Activated CD4-positive, CD25-positive, alpha-beta regulatory T cell treated with anti-CD3 and anti-CD28 coated beads, Interleukin-2, amount 50 U/mL, for 16 hours (primary cell): ENCODE measurements around the gene PRKN.

ENCODE experiments used
- DNase-seq: peaks from one replicate; pipeline ENCODE4 v3.0.0-alpha.2; 2020; ENCODE audit warnings: low read depth, low spot score

Gene PRKN

DNA sequence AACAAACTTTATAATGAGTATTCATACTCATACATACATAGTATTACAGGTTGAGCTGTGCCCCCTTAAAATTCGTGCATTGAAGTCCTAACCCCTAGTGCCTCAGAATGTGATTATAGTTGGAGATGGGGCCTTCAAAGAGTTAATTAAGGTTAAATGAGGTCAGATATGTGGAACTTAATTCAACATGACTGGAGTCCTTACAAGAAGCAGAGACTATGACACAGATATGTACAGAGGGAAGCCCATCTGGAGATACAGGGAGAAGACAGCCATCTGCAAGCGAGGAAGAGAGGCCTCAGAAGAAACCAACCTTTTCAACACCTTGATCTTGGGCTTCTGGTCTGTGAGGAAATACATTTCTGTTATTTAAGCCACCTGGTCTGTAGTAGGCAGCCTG is 917.6 kb downstream of the PRKN start:
- DNase-seq = no peak

DNA sequence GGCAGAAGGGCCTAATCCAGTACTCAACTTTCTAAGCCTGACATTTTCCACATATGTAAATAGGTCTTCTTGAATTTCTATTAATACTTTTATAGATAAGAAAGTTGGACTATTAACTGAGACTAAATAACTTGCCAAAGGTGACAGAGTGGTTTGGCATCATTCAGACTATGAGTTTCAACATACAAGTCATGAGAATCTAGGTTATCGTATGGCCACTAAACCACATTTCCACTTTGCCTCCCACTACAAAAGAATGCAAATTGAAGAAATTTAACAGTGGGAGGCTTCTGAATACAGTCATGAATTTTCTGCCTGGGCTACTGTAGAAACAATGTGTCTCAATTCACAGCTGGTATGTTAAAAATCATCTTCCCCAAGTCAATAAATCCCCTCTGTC is 922.7 kb downstream of the PRKN start:
- no peak for DNase-seq

DNA sequence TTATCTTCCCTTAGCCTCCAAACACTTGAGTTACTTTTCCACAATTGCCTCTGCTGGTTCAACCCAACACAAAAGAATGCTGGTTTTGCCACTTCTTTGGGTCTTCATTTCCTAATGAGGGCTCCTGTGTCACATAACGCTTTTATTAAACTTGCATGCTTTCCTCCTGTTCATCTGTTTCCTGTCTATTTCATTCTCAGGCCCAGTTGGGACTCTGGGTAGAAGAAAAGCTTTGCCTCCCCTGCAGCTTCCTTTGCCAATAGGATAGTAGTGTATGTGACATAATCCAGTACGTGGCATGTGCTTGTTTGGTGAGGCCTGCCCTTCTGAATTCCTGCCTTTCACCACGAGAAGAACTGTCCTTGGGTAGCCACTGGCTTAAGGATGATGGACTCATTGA is 924.4 kb downstream of the PRKN start:
- no peak for DNase-seq

DNA sequence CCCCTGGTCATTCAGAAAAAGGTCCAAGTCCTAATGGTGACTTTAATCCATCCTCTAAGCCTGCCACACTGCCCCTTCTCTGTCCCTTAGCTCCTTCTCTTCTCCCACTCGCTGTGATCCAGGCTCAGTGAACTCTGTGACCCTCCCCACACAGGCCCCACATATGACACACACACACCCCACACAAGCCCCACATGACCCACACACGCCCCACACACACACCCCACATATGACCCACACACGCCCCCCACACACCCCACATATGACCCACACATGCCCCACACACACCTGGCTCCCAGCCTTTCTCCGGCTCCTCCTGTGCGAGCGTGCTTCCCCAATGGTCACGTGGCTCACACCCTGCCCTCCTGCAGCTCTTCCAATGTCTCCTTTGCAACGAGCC is 925.3 kb downstream of the PRKN start:
- no peak for DNase-seq

DNA sequence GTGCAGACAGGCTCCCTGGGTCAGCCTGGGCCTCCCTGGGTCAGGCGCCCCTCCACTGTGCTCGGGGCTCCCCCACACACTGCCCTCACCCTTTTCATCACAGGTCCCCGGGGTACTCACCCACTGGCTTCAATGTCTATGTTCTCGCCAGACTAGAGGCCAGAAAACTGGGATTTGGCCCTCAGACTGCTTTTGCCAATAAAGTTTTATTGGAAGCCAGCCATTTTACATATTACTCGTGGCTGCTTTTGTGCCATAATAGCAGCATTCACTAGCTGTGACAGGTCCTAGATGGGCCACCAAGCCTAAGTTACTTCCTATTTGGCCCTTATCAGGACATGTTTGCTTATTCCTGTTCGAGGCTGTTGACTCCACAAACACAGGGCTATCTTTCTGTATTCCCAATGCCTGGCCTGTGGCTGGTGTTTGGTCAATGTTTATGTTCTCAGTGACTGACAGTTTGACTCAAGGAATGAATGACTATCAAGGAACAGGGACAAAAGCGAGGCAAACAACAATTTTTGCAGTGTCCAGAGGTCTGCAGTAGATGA is 928.6 kb downstream of the PRKN start:
- DNase-seq = no peak

DNA sequence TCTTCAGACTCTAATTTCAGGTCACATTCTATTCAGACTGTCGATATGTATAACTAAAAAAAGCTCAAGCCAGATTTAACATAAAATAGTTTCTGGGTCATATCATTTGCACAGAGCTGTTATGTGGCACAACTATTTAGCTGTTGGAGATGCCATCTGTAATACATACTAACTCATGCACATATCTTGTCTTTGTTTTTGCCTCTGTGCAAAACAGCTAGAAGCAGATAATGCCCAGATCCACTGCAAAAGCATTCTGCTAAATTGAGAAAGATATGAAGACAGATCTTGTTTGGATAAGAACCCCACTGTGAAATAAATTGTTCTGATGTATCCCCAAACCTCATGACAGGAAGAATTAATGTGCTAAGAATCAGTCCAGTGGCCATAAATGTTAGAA is 930.9 kb downstream of the PRKN start:
- DNase-seq = no peak

DNA sequence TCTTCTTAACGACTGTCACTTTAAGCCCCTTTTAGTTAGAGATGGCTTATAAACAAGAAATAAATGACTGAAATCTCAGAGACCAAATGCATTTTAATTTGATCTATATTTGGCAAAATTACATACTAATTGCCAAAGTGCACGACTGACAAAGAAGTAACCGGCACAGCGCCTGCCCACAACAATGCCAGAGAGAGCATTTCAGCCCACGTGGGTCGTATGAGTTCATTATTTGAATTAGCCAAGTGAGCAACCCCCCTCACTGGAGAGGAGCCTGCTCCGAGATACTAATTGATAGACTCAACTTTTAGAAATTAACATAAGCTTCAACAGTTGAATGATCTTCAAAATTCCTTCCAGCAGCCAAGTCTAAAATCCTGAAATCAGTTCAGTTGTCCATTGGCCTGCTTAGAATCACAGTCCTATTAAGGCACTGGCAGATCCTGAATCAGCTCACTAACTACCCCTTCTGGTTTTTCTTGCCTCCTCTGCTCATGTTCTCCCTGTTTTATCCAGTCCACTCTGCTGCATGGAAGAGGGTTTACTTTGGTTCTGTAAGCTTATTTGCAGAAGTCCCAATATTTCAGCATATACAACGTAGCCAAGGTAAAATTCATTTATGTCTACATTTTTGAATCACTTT is 934.6 kb downstream of the PRKN start:
- DNase-seq = no peak

DNA sequence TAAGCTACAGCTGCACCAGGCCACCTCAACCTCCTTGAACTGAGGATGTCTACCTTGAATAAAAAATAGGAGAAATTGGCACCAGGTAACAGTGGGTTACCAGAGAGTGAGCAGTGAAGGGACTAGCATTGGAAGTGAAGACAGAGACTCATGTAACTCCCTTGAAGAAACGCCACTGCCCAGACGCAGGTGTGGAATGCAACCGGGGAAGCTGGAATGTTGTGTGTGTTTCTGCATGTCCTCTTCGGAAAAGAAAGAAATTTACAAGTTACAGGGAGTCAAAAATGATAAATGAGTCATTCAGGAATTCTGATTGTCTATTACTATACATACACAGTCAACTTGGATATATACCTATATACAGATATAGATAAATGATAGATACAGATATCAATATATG is 939.0 kb downstream of the PRKN start:
- DNase-seq = no peak

DNA sequence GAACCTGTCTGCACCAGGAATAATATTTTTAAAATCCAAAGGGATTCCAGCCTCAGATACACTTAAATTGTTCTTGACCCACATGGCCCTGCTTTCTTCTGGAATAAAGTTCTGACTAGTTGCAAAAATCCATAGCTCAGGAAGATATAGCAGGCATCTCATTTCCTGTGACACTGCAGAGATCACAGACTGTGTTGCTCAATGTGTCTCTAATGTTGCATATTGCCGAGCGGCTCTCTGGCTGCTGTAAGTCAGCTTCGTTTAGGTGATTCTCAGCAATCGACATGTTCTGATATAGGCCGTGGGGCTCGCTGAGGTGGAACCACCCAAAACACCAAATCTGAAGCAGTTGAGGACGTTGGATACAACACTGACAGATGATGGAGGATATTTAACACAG is 955.4 kb downstream of the PRKN start:
- DNase-seq = no peak

DNA sequence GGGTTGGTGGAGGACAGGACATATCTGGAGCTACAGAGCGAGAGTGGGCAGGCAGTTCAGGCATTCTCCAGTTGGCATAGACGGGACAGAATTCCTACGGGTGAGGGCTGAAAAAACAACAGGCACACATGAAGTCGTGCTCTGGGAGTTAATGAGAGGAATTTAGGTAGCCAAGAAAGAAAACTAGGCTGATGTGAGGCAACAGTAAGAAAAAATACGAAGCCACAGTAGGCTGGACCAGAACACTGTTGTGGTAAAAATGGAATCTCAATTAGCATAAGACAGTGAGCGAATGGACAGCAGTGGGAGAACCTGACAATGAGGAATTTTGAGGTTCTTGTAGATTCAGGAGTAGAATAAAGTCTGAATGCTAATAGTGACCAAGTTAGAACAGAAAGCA is 965.6 kb downstream of the PRKN start:
- DNase-seq = no peak

DNA sequence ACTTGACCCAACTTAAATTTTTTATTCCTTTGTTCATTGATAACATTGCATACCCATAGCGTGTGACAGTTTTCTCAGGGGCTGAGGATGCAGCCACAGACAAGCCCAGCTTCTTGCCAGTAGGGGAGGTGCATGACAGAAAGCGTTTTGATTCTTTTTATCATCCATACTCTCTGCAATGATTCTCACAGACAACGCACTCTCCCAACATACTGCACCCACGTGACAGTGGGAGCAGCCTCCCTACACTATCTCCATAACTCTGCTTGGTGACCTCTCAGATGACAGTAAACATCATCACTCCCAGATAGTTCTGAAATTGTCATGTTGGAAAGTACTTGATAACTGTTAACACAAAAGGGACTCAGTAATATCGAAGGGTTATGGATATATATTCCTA is 972.5 kb downstream of the PRKN start:
- DNase-seq = no peak

DNA sequence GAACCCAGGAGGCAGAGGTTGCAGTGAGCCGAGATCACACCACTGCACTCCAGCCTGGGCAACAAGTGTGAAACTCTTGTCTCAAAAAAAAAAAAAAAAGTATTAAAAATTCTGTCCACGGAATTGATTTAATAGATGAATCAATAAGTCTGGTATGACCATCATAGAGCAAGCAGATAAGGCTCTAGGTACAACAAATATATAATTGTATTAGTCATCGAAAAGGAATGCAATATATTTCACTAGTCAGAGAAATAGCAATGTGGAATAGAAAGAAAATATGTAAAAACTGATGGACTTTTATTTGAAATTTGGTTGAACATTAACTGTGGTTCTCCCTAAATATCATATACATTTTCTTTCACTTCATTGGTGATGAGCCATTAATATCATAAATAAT is 976.9 kb downstream of the PRKN start:
- DNase-seq = no peak

DNA sequence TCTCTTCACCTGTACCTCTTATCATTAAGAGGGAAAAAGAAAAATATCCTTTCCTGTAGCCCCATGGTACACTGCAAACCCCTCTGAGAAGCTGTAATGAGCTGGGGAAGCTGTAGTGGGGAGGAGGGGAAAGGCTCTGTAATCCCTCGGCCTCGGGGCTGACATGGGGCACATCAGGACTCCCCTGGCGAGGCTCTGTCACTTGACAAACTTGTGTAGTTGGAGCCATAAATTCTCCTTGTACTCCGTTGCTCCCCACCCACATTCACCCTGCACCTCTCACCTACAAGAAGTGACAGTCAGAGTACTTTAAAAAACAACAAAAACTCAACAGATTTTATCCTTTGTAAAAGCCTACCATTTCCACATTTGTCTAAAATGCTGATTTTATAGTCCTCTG is 978.0 kb downstream of the PRKN start:
- DNase-seq = no peak

DNA sequence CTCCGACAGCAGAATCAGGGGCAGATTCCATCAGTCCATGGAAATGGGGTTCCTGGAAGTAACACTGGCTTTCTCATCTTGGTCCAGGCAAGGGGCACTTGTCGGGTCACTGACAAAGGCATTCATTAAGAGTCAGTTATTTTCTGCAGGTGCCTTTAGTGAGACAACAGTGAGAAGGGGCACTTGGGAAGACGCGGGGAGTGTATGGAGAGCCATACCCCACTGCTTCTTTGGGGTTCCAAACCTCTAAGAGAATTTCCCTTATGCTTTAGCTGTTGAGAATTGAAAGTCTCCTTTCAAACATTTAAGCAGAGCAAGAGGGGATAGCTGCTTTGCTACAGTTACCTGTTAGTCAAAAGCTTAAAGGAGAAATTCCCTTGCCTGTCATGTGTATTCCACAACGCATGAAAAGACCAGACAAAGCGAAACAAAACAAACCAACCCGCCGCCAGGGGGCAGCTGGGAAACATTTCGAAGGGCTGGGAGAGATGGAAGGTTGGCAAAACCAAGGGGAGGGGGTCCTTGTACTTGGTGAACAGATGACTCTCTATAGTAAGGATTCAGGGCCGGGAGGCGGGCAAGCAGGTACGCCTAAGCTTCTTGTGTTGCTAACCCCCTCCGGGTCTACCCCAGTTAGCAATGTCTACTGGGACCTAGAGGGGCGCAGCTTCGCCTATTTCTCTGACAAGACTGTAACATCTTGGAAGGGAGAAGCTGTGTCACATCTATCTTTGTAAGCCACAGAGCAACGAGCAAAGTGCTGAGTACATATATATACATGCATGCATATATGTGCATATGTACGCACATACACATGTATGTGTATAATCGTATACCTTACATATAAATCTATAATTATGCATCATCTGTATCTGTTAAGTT is 978.8 kb downstream of the PRKN start:
- DNase-seq = no peak

DNA sequence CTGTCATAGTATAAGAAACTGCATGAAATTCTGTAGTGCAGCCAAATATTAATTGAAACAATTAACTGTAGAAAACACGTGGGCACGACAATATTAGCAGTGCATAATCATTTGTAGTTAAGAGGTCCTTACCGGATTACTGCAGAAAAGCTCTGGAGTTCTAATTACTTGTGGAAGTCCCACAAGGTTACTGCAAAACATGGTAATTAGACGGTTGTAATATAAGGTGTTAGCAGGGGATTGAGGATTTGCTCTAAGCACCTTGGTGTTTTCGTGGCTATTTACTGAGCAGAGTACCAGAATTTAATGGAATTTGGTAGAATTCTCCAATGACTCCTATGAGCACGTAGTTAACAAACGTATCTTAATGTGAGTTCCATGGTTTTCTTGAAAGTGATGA is 980.1 kb downstream of the PRKN start:
- no peak for DNase-seq

DNA sequence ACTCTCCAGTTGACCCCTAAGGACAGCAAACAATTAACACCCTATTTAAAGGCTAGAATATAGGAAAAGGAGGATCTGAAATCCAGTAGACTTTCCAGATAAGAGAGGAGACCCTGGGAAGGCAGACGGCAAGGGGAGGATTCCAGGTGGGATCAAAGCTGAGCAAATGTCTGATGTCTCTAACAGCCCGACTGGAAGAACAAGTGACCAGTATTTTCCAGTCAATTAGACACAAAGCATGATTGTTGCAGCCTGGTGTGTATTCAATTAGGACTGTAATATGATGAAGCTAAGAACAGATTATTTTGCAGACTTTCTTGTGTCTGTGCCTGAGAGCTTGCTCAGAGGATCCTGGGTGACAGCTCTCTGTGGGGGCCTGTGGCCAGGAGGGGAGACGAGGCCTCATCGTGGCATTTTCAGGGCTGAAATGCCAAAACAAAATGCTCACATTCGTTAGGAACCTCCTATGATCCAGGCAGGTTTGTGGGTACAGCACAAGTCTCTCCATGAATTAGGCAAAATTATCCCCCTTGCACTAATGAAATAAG is 981.9 kb downstream of the PRKN start:
- no peak for DNase-seq

DNA sequence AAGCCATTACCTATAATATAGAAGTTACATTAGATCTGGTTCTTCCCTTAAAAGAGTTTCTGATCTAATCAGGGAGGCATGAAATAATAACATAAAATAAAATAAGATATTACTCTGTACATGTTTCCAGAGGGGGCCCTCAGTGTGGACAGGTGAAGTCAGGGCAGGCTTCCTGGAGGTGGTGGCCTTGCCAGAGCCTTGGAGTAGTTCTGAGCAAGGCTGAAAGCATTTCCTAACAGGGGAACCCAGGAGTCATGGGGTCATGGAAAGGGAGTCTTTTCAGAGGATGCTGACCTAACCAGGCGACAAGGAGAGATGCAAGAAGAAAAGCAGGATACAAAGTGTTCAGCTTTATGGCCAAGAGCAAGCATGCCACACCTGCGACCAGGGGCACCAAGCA is 982.4 kb downstream of the PRKN start:
- no peak for DNase-seq

DNA sequence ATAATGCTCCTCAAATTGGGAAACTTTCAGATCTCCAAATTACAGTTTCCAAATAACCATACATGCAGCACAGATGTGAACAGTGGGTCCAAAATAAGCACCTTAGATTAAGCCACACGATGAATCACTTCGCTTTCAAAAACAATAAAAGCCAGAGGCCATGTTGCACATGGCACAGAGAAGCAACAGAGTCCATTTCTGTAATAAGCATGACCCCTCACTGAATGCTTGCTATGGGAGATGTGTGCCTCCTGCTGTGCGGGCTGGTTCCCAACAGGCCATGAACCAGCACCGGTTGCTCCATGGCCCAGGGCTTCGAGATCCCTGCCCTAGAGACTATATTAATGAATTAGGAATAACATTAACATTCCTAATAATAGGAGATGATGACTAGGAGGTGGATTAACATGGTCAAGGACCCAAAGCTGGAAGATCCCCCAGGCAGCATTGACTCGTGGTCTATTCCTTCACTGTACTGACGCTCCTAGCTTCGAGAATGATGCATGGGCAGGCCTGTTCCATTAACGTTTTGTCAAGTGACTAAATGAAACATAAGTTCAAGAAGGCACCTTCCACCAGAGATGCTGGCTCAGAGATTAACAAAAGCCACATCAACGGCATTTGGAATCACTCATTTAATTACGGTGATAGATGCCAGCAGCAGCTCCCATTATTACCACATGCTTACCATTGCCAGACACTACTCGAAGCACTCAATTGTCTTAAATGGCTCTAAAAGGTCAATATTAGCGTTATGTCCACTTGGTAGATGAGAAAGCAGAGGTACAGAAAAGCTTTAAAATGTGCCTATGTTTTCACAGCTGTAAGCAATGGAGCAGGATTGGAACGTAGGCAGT is 983.1 kb downstream of the PRKN start:
- DNase-seq = no peak

DNA sequence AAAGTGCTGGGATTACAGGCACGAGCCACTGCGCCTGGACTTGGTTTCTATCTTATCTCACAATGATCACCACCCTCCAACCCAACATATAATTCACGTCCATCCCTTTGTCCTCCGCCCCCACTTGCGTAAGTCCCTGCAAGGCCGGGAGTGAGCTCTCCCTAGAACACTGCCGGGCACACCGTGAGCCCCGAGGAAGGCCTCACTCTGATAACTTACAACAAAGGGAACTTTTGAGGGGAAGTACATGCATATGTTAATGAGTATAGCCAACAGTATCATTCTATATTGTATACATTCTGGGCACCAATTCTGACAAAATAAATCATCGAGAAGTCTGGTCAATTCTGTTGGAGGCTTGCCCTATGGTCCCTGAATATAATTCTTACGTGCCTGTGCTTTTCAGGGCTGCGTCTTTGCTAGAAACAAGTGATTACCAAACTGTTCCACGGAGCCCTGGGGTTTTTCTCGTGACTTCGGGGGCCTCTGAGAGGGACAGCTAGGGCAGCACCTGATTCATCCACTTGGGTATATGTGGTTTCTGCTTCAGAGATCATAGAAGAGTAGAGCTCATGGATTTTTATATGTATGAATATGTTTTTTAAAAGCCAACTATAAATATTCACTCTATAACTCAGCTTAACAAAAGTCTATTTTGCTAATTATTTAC is 983.9 kb downstream of the PRKN start:
- DNase-seq = no peak

DNA sequence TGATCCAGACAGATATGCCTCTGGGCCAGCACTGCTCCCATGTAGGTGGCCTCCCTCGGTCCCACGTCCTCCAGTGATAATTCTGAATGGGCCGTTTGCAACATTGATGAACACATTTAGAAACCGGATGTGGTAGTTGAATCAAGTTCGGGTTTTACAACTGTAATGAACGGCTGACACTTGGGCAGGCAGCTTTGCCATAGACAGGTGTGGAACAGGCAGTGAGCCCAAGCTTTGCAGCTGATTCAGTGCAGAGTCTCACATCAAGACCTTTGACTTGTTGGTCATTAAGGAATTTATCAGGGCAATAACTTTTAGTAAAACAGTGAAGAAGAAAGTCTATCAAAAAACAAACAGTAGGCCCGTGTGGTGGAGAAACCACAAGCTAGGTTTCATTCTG is 987.1 kb downstream of the PRKN start:
- DNase-seq = no peak

DNA sequence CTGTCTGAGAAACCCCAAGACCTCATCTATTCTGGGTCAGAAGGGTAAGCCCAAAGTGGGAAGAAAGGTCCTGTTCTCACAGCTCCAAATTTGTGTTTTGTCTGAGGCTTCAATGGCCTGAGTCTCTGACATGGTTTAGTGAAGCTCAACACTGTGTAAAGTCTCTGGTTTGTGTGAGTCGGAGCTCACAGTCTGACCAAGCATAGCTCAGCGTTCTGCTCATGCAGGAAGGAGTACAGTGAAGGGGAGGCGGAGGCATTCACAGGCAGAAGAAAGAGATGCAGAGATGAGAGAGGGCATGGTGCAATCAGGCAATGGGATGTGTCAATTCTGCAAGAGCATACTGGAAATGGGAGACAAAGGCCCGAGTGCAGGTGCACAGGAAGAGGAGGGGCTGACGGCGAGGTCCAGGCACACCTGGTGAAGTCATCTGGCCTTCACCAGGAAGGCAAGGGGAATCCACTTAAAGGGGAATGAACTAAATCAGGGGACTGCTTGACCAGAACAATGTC is 990.7 kb downstream of the PRKN start:
- DNase-seq = no peak
